H1 (cell line): Measurements from ENCODE around the gene GRM7. TPM values are rescaled to one million over a fixed set of nuclear protein-coding genes. Genes with fewer than 3 reads are reported as not detected.

ENCODE experiments used
- CTCF ChIA-PET: fragments of 300-600 bp; sonication (Branson Sonifier 250); formaldehyde crosslinking; loops from one replicate; lab custom pipeline; 2021; ENCODE audit not compliant: partially characterized antibody; lab: Charles Lee
- POLR2A ChIA-PET: fragments of 300-600 bp; sonication (Branson Sonifier 250); formaldehyde crosslinking; loops from one replicate; lab custom pipeline; 2021; ENCODE audit warnings: inconsistent platforms; ENCODE audit not compliant: partially characterized antibody; lab: Charles Lee
- DNase-seq, 2 experiments: peaks; one replicate each; pipeline versions ENCODE4 v3.0.0 to v3.0.0-alpha.2; 2010 to 2022; ENCODE audit warnings: low spot score in 2 of 2, low read depth in 1 of 2, mixed read lengths in 1 of 2
- FAIRE-seq: peaks from 2 replicates; lab custom pipeline; 2011; peaks lifted over from hg19 to GRCh38; lab: Jason Lieb, UNC
- H2AFZ ChIP-seq: 2 replicates; pipeline ENCODE4 v1.8.1; 2012; ENCODE audit warnings: low read length, inconsistent platforms
- H2AK5ac ChIP-seq: 2 replicates; pipeline ENCODE4 v1.6.1; 2013; ENCODE audit warnings: low read depth, low read length
- H2BK120ac ChIP-seq: replicated peaks from 2 replicates; pipeline ENCODE3; 2013; ENCODE audit warnings: low read depth, low read length, inconsistent platforms
- H2BK12ac ChIP-seq: 2 replicates; pipeline ENCODE4 v1.6.1; 2013; ENCODE audit warnings: low read depth, low read length
- H2BK15ac ChIP-seq: 2 replicates; pipeline ENCODE4 v1.6.1; 2013; ENCODE audit warnings: low read length
- H2BK20ac ChIP-seq: 2 replicates; pipeline ENCODE4 v1.6.1; 2013; ENCODE audit warnings: low read length
- H2BK5ac ChIP-seq: 2 replicates; pipeline ENCODE4 v1.6.1; 2013; ENCODE audit warnings: low read depth, low read length
- H3K14ac ChIP-seq: 2 replicates; pipeline ENCODE4 v1.6.1; 2013; ENCODE audit warnings: inconsistent platforms; ENCODE audit not compliant: insufficient read length
- H3K18ac ChIP-seq: 2 replicates; pipeline ENCODE4 v1.6.1; 2013; ENCODE audit warnings: low read length; ENCODE audit errors: extremely low read depth
- H3K23ac ChIP-seq: 2 replicates; pipeline ENCODE4 v1.6.1; 2013; ENCODE audit warnings: inconsistent platforms; ENCODE audit not compliant: insufficient read length
- H3K23me2 ChIP-seq: 2 replicates; pipeline ENCODE4 v1.6.1; 2013; ENCODE audit warnings: low read depth, low read length
- H3K27ac ChIP-seq: 2 replicates; pipeline ENCODE4 v1.6.1; 2011; ENCODE audit warnings: low read depth, low read length, inconsistent platforms
- H3K27me3 ChIP-seq, 4 experiments: replicated peaks in 1 of 4; 1 replicate in 1 of 4; 2 replicates in 3 of 4; pipeline versions ENCODE4 v1.6.1 to v1.8.1; 2011 to 2013; ENCODE audit warnings: low read length in 3 of 4, mild to moderate bottlenecking in 3 of 4, inconsistent platforms in 2 of 4, mixed read lengths in 2 of 4, moderate library complexity in 1 of 4; ENCODE audit not compliant: control insufficient read depth in 3 of 4, insufficient read depth in 3 of 4; ENCODE audit errors: extremely low read depth in 1 of 4
- H3K36me3 ChIP-seq, 4 experiments: 2 replicates each; pipeline versions ENCODE4 v1.6.1 to v1.8.1; 2011 to 2013; ENCODE audit warnings: mild to moderate bottlenecking in 4 of 4, low read length in 3 of 4, moderate library complexity in 2 of 4, control low read depth in 1 of 4, inconsistent platforms in 1 of 4; ENCODE audit not compliant: insufficient read depth in 4 of 4, control insufficient read depth in 2 of 4
- H3K4ac ChIP-seq: replicated peaks from 2 replicates; pipeline ENCODE3; 2013; ENCODE audit warnings: low read length, low read depth, mixed read lengths, inconsistent platforms; ENCODE audit not compliant: insufficient read length
- H3K4me1 ChIP-seq, 4 experiments: replicated peaks in 1 of 4; 1 replicate in 1 of 4; 2 replicates in 3 of 4; pipeline versions ENCODE4 v1.6.1 to v1.8.1; 2011 to 2013; ENCODE audit warnings: low read length in 3 of 4, inconsistent platforms in 2 of 4, mixed read lengths in 1 of 4; ENCODE audit not compliant: insufficient read depth in 4 of 4, control insufficient read depth in 3 of 4
- H3K4me2 ChIP-seq, 2 experiments: 2 replicates each; pipeline versions ENCODE4 v1.6.1 to v1.8.1; 2011 to 2013; ENCODE audit warnings: low read depth in 2 of 2, low read length in 2 of 2, control low read depth in 1 of 2, inconsistent platforms in 1 of 2, mild to moderate bottlenecking in 1 of 2; ENCODE audit not compliant: insufficient read depth in 1 of 2
- H3K4me3 ChIP-seq, 4 experiments: fragments of 200-600, 300-600 bp in 1 of 4; sonication (generic), shearing (Covaris generic), sonication (Bioruptor Twin) in 1 of 4; 2 replicates each; pipeline versions ENCODE4 v1.5.1 to v1.8.1; 2011 to 2016; ENCODE audit warnings: low read length in 4 of 4, low read depth in 3 of 4, control low read depth in 2 of 4, inconsistent platforms in 2 of 4, mild to moderate bottlenecking in 2 of 4, mixed read lengths in 1 of 4, moderate library complexity in 1 of 4; ENCODE audit not compliant: insufficient read depth in 2 of 4; ENCODE audit errors: extremely low read depth in 1 of 4
- H3K56ac ChIP-seq: replicated peaks from 2 replicates; pipeline ENCODE3; 2013; ENCODE audit warnings: low read depth, mild to moderate bottlenecking, mixed read lengths, low read length, inconsistent platforms; ENCODE audit not compliant: insufficient read length
- H3K79me1 ChIP-seq: 2 replicates; pipeline ENCODE4 v1.6.1; 2013; ENCODE audit warnings: low read depth, low read length, control low read depth
- H3K79me2 ChIP-seq, 2 experiments: 2 replicates each; pipeline versions ENCODE4 v1.6.1 to v1.8.1; 2012 to 2013; ENCODE audit warnings: low read length in 2 of 2, mild to moderate bottlenecking in 2 of 2, inconsistent platforms in 1 of 2; ENCODE audit not compliant: insufficient read depth in 2 of 2, control insufficient read depth in 1 of 2
- H3K9ac ChIP-seq, 4 experiments: replicated peaks in 1 of 4; 1 replicate in 1 of 4; 2 replicates in 3 of 4; pipeline versions ENCODE4 v1.6.1 to v1.8.1; 2011 to 2013; ENCODE audit warnings: low read depth in 3 of 4, low read length in 3 of 4, control low read depth in 2 of 4, mild to moderate bottlenecking in 2 of 4, moderate library complexity in 2 of 4, inconsistent platforms in 1 of 4; ENCODE audit errors: extremely low read depth in 1 of 4
- H3K9me3 ChIP-seq, 2 experiments: 2 replicates each; pipeline versions ENCODE4 v1.6.1 to v1.8.1; 2012 to 2013; ENCODE audit warnings: mild to moderate bottlenecking in 2 of 2, moderate library complexity in 2 of 2, control low read depth in 1 of 2, inconsistent platforms in 1 of 2, low read depth in 1 of 2, low read length in 1 of 2, mixed read lengths in 1 of 2; ENCODE audit not compliant: insufficient read depth in 2 of 2
- H4K20me1 ChIP-seq, 2 experiments: replicated peaks in 1 of 2; 2 replicates each; pipeline versions ENCODE3 to v1.8.1; 2011 to 2013; ENCODE audit warnings: inconsistent platforms in 2 of 2, low read length in 2 of 2, mild to moderate bottlenecking in 1 of 2; ENCODE audit not compliant: insufficient read depth in 2 of 2, control insufficient read depth in 1 of 2
- H4K5ac ChIP-seq: 2 replicates; pipeline ENCODE4 v1.6.1; 2013; ENCODE audit warnings: low read length, low read depth, mixed read lengths, inconsistent platforms; ENCODE audit not compliant: insufficient read length
- H4K8ac ChIP-seq: 2 replicates; pipeline ENCODE4 v1.8.0; 2013; ENCODE audit warnings: mild to moderate bottlenecking, moderate library complexity, low read length, inconsistent platforms; ENCODE audit not compliant: insufficient read depth; ENCODE audit errors: extremely low read depth
- H4K91ac ChIP-seq: replicated peaks from 2 replicates; pipeline ENCODE3; 2013; ENCODE audit warnings: low read length, mixed read lengths, inconsistent platforms; ENCODE audit not compliant: insufficient read length
- CHD1 ChIP-seq: IDR thresholded peaks from 2 replicates; pipeline ENCODE4 v1.6.1; 2012; ENCODE audit warnings: low read depth, low read length, improper control_type of control experiment
- GTF2F1 ChIP-seq: IDR thresholded peaks from 2 replicates; pipeline ENCODE4 v1.6.1; 2012; ENCODE audit warnings: low read depth, low read length, improper control_type of control experiment, borderline replicate concordance
- JUND ChIP-seq: IDR thresholded peaks from 2 replicates; pipeline ENCODE4 v1.6.1; 2011; ENCODE audit warnings: mild to moderate bottlenecking, improper control_type of control experiment, low read length
- KDM1A ChIP-seq: fragments of 200-600, 300-600 bp; sonication (generic); IDR thresholded peaks from 2 replicates; pipeline ENCODE4 v1.7.1; 2016; ENCODE audit warnings: mild to moderate bottlenecking, low read length, borderline replicate concordance
- RNF2 ChIP-seq: fragments of 200-900, 300-1000 bp; sonication (generic); IDR thresholded peaks from 2 replicates; pipeline ENCODE4 v1.7.1; 2016; ENCODE audit warnings: borderline replicate concordance, low read depth, mild to moderate bottlenecking, antibody characterized with exemption, low read length; ENCODE audit not compliant: poor library complexity, severe bottlenecking; ENCODE audit errors: missing control alignments
- SP2 ChIP-seq: IDR thresholded peaks from 2 replicates; pipeline ENCODE4 v1.6.1; 2012; ENCODE audit warnings: mild to moderate bottlenecking, low read length, inconsistent platforms
- WGBS, 2 experiments: shearing (Covaris generic) in 1 of 2; methylation state at CpG; one replicate each; pipeline versions ENCODE4 v1.1.6 to v1.1.7; 2013 to 2015; ENCODE audit warnings: low lambda C conversion rate in 2 of 2, mixed read lengths in 2 of 2, inconsistent platforms in 1 of 2, low coverage in 1 of 2, missing lambda C conversion rate in 1 of 2; ENCODE audit not compliant: insufficient replicate concordance in 2 of 2, insufficient coverage in 1 of 2, insufficient read length in 1 of 2; ENCODE audit errors: extremely low coverage in 1 of 2, missing lambda C conversion rate in 1 of 2; 5-methylcytosine and 5-hydroxymethylcytosine counted together
- polyA plus RNA-seq, 7 experiments: library from polyadenylated mRNA; depleted of rRNA in 3 of 7; stranded (reverse) in 5 of 7; unstranded in 2 of 7; fragments of >200 nt in 5 of 7; fragments of 200-250 nt in 2 of 7; gene quantifications; 1 replicate in 5 of 7; 2 replicates in 1 of 7; 4 replicates in 1 of 7; pipeline versions ENCODE4 v1.2.1 to v1.2.3, GENCODE V29; 2011 to 2013; ENCODE audit warnings: missing spikeins in 2 of 7, mixed read lengths in 2 of 7
- total RNA-seq: library from RNA; stranded (reverse); fragmentation: NEBNext Ultra II Directional; extraction: Animal tissue kit (Norgen Biotek cat#: 25700); gene quantifications from 2 replicates; pipeline ENCODE4 v1.2.1, GENCODE V29; 2021

The GRM7 gene
- total and polyA plus RNA-seq, 2 of the 8 experiments (the other 6 are each of a cell fraction or from before 2014, with no cell fraction given): 0.17 to 0.24 TPM

GRCh38 chr3:7357101-7357500 lies 496.2 kb downstream of the GRM7 start:
- H4K5ac ChIP-seq: no peak overlapping the region
- H2BK120ac ChIP-seq: no peak overlapping the region
- no peak overlapping the region for H2AFZ ChIP-seq
- ChIA-PET POLR2A (no interaction called here), CTCF (no interaction called here)
- H3K14ac ChIP-seq: no peak overlapping the region
- no peak overlapping the region for H3K4ac ChIP-seq
- no peak overlapping the region for H2BK12ac ChIP-seq
- TF ChIP-seq CHD1 (no peak), SP2 (no peak), GTF2F1 (no peak), KDM1A (no peak), RNF2 (no peak), JUND (no peak)
- H3K18ac ChIP-seq: no peak overlapping the region
- no peak overlapping the region for H2BK20ac ChIP-seq
- H3K4me2 ChIP-seq: no peak overlapping the region
- H2BK15ac ChIP-seq: no peak overlapping the region
- FAIRE-seq (no peak), DNase-seq (no peak)
- H3K9me3 ChIP-seq: no peaks in the 10 kb centered on the region
- no peaks in the 10 kb centered on the region for H3K79me2 ChIP-seq
- H4K91ac ChIP-seq: no peak overlapping the region
- H3K9ac ChIP-seq: no peak overlapping the region
- no peaks in the 10 kb centered on the region; the same call in 1 of the 2 replicates for H3K23me2 ChIP-seq
- no peak overlapping the region for H3K56ac ChIP-seq
- H3K4me1 ChIP-seq: no peaks in the 10 kb centered on the region
- no peaks in the 10 kb centered on the region for H3K79me1 ChIP-seq
- no peaks in the 10 kb centered on the region for H3K36me3 ChIP-seq
- H4K8ac ChIP-seq: no peak overlapping the region
- no peak overlapping the region for H3K23ac ChIP-seq
- WGBS, 2 experiments: 100% methylated on average over 1 of the region's 1 CpG; no CpG with 5 or more reads in 1 of the 2 experiments
- H3K4me3 ChIP-seq: no peak overlapping the region
- no peak overlapping the region for H3K27ac ChIP-seq
- H3K27me3 ChIP-seq: peaks cover 0 to 1% (median 0%) of the 10 kb centered on the region in 4 experiments; a peak in 1 of 7 replicates
- no peaks in the 10 kb centered on the region for H4K20me1 ChIP-seq
- H2AK5ac ChIP-seq: no peak overlapping the region
- no peak overlapping the region for H2BK5ac ChIP-seq
